ENCODE data around the gene C8G.
A peak's percentile ranks its signal among the peaks of the same experiment; 100 is the strongest.

- no peak for TF ChIP-seq POLR2AphosphoS5 (IDR thresholded peaks at IDR 0.05; ENCODE audit: control insufficient read depth, insufficient read depth, low read depth, low read length)
- TF ChIP-seq ATF2 (CRISPR knock-in tag; IDR thresholded peaks at IDR 0.05) = no peak
- TF ChIP-seq ZNF140 (CRISPR knock-in tag; IDR thresholded peaks at IDR 0.05) = no peak
- peak; percentile 59 for TF ChIP-seq EP300 (IDR thresholded peaks at IDR 0.05; ENCODE audit: low read length)
- no peak for TF ChIP-seq ZNF12 (CRISPR knock-in tag; IDR thresholded peaks at IDR 0.05)
- TF ChIP-seq ZZZ3 (IDR thresholded peaks at IDR 0.05) = no peak
- TF ChIP-seq ZNF24 (IDR thresholded peaks at IDR 0.05) = no peak
- TF ChIP-seq E2F5 (CRISPR knock-in tag; IDR thresholded peaks at IDR 0.05) = no peak
- peak; percentile 91 for TF ChIP-seq ESRRA (IDR thresholded peaks at IDR 0.05; ENCODE audit: borderline replicate concordance, low read depth)
- peak; percentile 97 for TF ChIP-seq VEZF1 (CRISPR knock-in tag; IDR thresholded peaks at IDR 0.05)
- TF ChIP-seq U2AF1 (optimal IDR thresholded peaks at IDR 0.05; ENCODE audit: low read depth, low read length) = peak; percentile 68
- 0 out of 2 replicates have a peak, but pooled peaks have one; percentile 5 for TF ChIP-seq TAL1 (IDR thresholded peaks at IDR 0.05)
- TF ChIP-seq ELK1 (CRISPR knock-in tag; IDR thresholded peaks at IDR 0.05) = no peak
- no peak for TF ChIP-seq TGIF2 (CRISPR knock-in tag; IDR thresholded peaks at IDR 0.05)
These were observed at the start of gene C8G, which contains the start of gene FBXW5 for GRCh38 chr9:136944519-136945332.
